ENCODE data around the gene POLR1A.

DNA sequence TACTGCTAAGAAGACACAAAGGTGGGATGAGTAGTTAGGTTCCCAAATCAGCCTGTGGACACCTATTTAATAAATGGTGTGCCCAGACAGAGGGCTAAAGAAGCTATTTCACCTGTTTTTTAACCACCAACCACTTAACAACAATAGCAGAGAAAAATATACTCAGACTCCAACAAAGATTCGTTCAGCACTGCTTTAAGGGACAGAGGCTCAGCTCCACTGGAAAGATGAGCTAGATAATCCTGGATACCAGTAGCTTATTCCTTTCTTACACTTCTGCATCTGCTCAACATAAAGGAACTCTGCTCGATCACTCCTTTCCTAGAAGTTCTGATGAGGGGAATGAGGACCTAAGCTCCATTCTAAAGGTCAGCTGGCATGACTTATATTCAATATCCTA lies 44.8 kb upstream of the POLR1A start:
- no peak for TF ChIP-seq POLR2A (IDR thresholded peaks at IDR 0.05)
- TF ChIP-seq, protein P1, sequence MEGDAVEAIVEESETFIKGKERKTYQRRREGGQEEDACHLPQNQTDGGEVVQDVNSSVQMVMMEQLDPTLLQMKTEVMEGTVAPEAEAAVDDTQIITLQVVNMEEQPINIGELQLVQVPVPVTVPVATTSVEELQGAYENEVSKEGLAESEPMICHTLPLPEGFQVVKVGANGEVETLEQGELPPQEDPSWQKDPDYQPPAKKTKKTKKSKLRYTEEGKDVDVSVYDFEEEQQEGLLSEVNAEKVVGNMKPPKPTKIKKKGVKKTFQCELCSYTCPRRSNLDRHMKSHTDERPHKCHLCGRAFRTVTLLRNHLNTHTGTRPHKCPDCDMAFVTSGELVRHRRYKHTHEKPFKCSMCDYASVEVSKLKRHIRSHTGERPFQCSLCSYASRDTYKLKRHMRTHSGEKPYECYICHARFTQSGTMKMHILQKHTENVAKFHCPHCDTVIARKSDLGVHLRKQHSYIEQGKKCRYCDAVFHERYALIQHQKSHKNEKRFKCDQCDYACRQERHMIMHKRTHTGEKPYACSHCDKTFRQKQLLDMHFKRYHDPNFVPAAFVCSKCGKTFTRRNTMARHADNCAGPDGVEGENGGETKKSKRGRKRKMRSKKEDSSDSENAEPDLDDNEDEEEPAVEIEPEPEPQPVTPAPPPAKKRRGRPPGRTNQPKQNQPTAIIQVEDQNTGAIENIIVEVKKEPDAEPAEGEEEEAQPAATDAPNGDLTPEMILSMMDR (IDR thresholded peaks at IDR 0.05) = no peak
